ENCODE data around the gene SPR.

The SPR gene

DNA sequence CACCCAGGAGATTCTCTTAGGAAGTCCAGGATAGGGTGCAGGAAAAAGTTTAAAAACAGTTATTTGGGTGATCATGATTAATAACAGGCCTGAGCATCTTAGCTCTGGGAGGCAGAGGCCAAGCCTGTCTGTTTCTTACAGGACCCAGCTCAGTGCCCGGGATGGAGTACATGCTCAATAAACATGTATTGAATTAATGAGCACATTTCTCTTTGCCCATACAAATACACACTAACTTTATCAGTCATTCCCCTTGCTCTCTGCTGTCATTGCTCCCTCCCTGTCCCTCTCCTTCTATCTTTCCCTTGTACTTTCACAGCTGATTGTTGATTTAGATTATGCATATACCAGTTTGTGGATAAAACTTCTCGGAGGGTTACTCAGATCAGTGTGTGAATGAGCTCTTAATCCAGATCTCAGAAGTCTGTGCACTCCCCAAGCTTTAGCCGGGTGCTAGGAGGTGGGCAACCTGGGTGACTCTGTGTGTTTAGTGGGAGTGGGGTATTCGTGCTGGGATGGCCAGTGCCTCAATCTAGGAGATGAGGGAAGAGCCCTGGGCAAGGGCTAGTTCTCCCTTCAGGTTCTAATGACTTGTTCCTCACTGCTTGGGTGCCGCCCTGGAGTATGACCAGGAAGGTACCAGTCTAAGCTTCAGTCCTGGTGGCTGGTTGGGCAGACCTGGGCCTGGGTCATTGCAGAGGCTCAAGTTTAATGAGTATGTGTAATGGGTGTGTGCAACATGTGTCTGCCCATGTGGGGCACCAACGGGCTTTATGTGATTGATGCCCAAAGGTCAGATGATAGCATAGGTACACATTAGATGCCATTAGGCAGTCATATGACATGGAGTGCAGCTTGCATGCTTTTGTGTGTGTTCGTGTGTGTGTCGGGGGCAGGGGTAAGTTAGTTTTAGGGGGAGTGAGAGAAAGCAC, 40.7 kb downstream of the SPR start:
- DNase-seq (ENCODE audit: low read depth, low spot score), result no peak
- no peak overlapping the region for H3K27ac ChIP-seq

DNA sequence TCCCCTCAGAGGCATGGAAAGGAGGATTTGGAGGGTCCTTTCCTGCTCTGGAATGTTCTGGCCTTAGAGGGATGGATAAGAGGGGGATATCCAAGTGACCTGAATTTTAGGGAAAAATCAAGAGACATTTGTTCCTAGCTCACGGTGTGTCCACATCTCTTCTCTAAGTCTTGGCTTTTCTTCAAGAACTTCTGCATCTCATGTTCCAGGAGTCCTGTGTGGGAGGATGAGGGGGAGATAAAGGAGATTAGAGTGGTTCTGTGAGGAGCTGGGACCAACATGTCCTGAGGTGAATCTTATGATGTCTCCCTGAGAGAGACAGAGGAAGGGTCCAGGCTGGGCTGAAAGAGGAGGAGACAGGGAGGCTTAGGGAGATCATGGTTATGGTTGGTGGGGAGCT, 41.8 kb downstream of the SPR start:
- DNase-seq (ENCODE audit: low read depth, low spot score), result no peak
- H3K27ac ChIP-seq, result no peak overlapping the region

GRCh38 chr2:72931280-72931910, 44.2 kb downstream of the SPR start:
- no peak for DNase-seq (ENCODE audit: low read depth, low spot score)
- no peak overlapping the region for H3K27ac ChIP-seq

GRCh38 chr2:72932045-72932740, 45.0 kb downstream of the SPR start:
- H3K27ac ChIP-seq, result no peak overlapping the region
- DNase-seq (ENCODE audit: low read depth, low spot score), result no peak

DNA sequence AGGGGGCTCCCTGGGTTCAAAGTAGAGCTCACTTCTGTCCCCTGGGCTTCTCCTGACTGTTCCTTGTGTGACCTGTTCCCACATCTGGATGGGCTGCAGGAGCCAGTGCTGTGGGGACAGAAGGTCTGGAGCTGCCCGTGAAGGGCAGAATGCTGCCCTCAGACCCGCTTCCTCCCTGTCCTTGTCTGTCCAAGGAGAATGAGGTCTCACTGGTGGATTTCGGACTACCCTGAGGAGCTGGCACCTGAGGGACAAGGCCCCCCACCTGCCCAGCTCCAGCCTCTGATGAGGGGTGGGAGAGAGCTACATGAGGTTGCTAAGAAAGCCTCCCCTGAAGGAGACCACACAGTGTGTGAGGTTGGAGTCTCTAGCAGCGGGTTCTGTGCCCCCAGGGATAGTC, 45.6 kb downstream of the SPR start:
- DNase-seq (ENCODE audit: low read depth, low spot score), result no peak
- no peak overlapping the region for H3K27ac ChIP-seq

- DNase-seq (ENCODE audit: low read depth, low spot score), result no peak
- no peak overlapping the region for H3K27ac ChIP-seq
Measured at GRCh38 chr2:72933207-72933606, 46.0 kb downstream of the SPR start.

GRCh38 chr2:72933646-72934151, 46.5 kb downstream of the SPR start:
- H3K27ac ChIP-seq, result no peak overlapping the region
- no peak for DNase-seq (ENCODE audit: low read depth, low spot score)

- DNase-seq (ENCODE audit: low read depth, low spot score), result peak; percentile 71
- H3K27ac ChIP-seq, result no peak overlapping the region
Measured at GRCh38 chr2:72934683-72935610, 47.7 kb downstream of the SPR start.

- H3K27ac ChIP-seq, result no peak overlapping the region
- no peak for DNase-seq (ENCODE audit: low read depth, low spot score)
Measured at GRCh38 chr2:72935611-72935957, 48.4 kb downstream of the SPR start.

- no peak for DNase-seq (ENCODE audit: low read depth, low spot score)
- no peak overlapping the region for H3K27ac ChIP-seq
Measured at GRCh38 chr2:72936660-72937355, 49.6 kb downstream of the SPR start.

DNA sequence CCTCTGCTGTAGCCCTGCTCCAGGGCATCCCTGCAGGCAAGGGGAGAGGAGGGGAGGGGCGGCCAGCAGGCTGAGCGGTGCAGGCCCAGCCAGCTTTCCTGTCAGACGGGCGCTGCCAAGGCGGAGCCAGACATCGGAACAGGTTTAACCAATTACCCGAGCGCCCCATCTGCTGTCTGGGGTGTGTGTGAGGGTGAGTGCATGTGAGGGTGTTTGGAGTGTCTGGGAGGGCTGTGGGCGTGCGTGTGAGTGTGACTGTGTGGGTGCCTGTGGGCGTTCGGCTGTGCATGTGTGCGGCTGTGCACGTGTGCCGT, 50.1 kb downstream of the SPR start:
- H3K27ac ChIP-seq, result no peak overlapping the region
- DNase-seq (ENCODE audit: low read depth, low spot score), result no peak

GRCh38 chr2:72938455-72938854, 51.2 kb downstream of the SPR start:
- no peak overlapping the region for H3K27ac ChIP-seq
- no peak for DNase-seq (ENCODE audit: low read depth, low spot score)

- DNase-seq (ENCODE audit: low read depth, low spot score), result no peak
- H3K27ac ChIP-seq, result no peak overlapping the region
Measured at GRCh38 chr2:72940361-72940760, 53.2 kb downstream of the SPR start.

GRCh38 chr2:72940786-72941185, 53.6 kb downstream of the SPR start:
- no peak for DNase-seq (ENCODE audit: low read depth, low spot score)

More at GRCh38 chr2:72940786-72941185, 53.6 kb downstream of the SPR start:
- H3K27ac ChIP-seq, result no peak overlapping the region

Measured in epithelial cell of prostate (primary cell).